COLO829 (cell line): Measurements from ENCODE around the gene BPIFB2.
"Not testable (repeated sequence)": the region's sequence is repeated elsewhere in the genome, so short reads cannot be mapped to it uniquely, and the experiment has no call there.

Experiments
- DNase-seq: peaks from one replicate; pipeline ENCODE4 v3.0.0; 2012; ENCODE audit warnings: low spot score

BPIFB2 gene

GRCh38 chr20:33007376-33008335 lies at the start of gene BPIFB2:
BPIFB2 (plus strand) TSS chr20:33007704; CDS start chr20:33008575, 871 bp downstream.
- no peak for DNase-seq

- no peak for DNase-seq
Measured at GRCh38 chr20:32958574-32958973, 48.9 kb upstream of the BPIFB2 start.

- DNase-seq, result no peak
Measured at GRCh38 chr20:32959351-32960221, 47.9 kb upstream of the BPIFB2 start.

GRCh38 chr20:32960222-32960518 lies 47.3 kb upstream of the BPIFB2 start:
- DNase-seq, result no peak

GRCh38 chr20:32960849-32961731 lies 46.4 kb upstream of the BPIFB2 start:
- no peak for DNase-seq

- no peak for DNase-seq
Measured at GRCh38 chr20:32962053-32962452, 45.5 kb upstream of the BPIFB2 start.

GRCh38 chr20:32962646-32963045 lies 44.9 kb upstream of the BPIFB2 start:
- not testable (repeated sequence) for DNase-seq

GRCh38 chr20:32963176-32963575 lies 44.3 kb upstream of the BPIFB2 start:
- no peak for DNase-seq

GRCh38 chr20:32964575-32964974 lies 42.9 kb upstream of the BPIFB2 start:
- DNase-seq, result no peak

GRCh38 chr20:32965115-32965514 lies 42.4 kb upstream of the BPIFB2 start:
- DNase-seq, result no peak

GRCh38 chr20:32965581-32966373 lies 41.7 kb upstream of the BPIFB2 start:
- no peak for DNase-seq

- no peak for DNase-seq
Measured at GRCh38 chr20:32966382-32966781, 41.1 kb upstream of the BPIFB2 start.

GRCh38 chr20:32966881-32967781 lies 40.4 kb upstream of the BPIFB2 start:
- DNase-seq, result no peak

GRCh38 chr20:32967961-32968457 lies 39.5 kb upstream of the BPIFB2 start:
- no peak for DNase-seq

GRCh38 chr20:32968478-32969241 lies 38.8 kb upstream of the BPIFB2 start:
- DNase-seq, result no peak

GRCh38 chr20:32969356-32970114 lies 38.0 kb upstream of the BPIFB2 start:
- no peak for DNase-seq

- DNase-seq, result no peak
Measured at GRCh38 chr20:32970115-32970972, 37.2 kb upstream of the BPIFB2 start.

GRCh38 chr20:32970973-32971300 lies 36.6 kb upstream of the BPIFB2 start:
- no peak for DNase-seq
